HG03139 (cell line): ENCODE measurements around the gene TNFRSF19.

Experiments
- ATAC-seq: cut with Tn5 transposase; IDR thresholded peaks from one replicate; pipeline ENCODE4 v1.9.1; 2021; ENCODE audit not compliant: unreplicated experiment

TNFRSF19 gene

GRCh38 chr13:23600534-23600933 lies 30.3 kb downstream of the TNFRSF19 start:
- no peak for ATAC-seq

GRCh38 chr13:23605831-23606230 lies 35.6 kb downstream of the TNFRSF19 start:
- no peak for ATAC-seq

DNA sequence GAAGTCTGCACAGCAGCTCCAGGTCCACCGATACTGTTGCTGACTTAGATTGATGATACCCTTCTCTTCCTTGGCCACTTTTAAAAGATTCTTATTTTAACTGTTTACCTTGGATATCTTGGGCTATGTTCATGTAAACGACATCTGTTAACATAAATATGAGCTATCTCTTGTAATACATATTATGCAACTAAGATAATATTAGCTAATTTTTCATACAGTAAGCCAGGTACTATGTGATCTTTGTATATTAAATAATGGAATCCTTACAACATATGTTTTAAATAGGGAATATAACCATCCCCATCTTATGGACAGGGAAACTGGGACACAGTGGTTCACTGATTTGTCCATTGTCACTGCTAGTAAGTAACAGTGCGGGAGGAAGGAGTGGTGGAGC lies 37.9 kb downstream of the TNFRSF19 start:
- no peak for ATAC-seq

DNA sequence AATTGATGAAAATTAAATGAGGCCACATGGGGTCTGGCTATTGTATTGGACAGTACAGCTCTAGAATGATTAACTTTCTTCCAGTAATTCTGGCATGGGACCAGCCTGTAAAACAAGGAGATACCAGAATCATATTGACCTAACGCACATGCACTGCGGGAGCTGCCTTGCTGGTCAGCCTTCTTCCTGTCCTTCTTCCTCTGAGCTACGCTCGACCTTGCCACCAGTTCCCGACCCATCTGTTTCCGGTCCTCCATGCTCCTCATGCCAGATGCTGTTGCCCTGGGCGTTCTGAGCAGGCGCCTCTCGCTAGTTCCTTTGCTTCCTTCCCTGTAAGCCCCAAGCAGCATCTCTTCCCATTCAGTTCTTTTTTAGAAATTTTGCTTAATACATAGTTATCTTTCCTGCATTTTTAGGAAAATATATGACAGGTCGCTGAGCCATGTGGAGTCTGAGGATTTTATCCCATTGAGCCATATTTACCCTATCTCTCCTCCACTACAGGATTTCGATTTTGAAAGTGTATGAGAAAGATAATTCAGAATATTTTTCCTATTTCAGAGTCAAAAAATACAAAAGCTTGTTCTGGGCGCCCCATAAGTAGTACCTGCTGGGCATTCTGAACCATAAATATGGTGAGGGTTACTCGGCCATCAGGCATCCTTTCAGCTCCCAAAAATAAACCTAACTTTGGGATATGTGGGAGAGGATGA lies 38.6 kb downstream of the TNFRSF19 start:
- ATAC-seq = no peak

DNA sequence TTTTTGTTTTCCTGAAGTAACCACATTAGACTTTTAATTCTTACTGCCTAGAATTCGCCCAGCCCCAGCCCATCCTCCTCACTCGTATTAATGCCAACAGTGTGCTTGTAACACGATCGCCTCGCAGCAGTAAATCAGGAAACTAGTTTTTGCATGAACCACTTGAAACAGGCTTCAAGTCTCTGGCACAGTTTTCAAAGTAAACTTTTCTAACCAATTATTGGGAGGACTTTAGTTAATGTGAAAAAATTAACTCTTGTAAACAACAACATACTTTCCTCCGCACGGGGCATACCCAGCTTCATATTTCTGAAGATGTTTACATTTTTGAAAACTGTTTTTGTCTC lies 39.2 kb downstream of the TNFRSF19 start:
- no peak for ATAC-seq

DNA sequence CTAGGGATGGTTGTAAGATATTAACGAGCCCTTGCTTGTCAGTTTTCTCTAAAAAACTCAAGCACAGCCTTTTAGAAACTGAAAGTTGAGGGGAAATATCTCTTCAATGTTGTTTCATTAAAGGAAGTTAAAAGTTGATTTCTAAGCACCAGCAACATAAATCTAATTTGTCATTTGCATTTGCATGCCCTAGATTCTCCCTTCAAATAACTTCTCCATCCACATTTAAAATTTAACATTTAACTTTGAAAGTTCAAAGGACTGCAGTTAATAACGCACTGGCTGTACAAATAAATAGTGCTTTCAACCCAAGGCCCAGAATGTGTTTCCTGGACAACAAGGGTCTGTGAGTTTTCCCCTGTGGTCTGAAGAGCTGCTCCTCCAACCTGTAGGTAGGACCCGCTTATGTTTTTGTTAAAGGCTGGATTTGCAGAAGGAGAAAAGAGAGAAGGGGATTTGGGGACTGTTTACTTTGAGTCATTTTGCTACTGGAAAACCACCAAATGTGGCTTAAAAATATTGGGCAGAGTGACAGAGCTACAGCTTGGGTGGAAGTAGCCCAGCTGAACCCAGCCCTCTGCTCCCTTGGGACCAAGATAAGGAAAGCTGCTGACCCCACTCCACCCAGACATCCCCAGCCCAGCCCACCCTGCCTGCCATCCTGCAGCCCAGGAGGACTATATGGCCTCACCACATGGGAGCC lies 39.8 kb downstream of the TNFRSF19 start:
- no peak for ATAC-seq

DNA sequence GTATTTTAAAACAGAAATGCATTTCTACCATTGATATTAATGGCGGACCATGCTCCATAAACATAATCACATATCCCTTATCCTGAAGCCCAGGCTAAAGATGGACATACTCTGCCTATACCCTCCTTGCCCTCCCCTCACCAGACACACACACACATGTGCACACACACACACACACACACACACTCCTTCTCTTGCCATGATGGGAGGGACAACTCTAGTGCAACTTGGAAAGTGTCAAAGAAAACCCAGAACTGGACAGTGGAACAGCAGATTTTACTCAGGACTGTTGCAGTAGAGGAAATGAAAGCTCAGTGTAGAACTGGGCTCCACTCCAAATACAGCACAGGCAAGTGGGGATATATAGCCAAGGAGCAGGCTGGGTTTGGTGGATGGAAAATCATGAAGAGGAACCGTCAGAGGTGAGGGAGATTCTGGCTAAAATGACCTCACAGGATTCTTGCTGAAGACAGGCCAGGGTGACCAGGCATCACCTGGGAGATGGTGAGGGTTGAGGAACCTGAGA lies 40.8 kb downstream of the TNFRSF19 start:
- no peak for ATAC-seq

GRCh38 chr13:23612182-23612581 lies 42.0 kb downstream of the TNFRSF19 start:
- ATAC-seq = no peak

GRCh38 chr13:23612731-23613130 lies 42.5 kb downstream of the TNFRSF19 start:
- no peak for ATAC-seq

GRCh38 chr13:23613596-23613995 lies 43.4 kb downstream of the TNFRSF19 start:
- ATAC-seq = no peak

DNA sequence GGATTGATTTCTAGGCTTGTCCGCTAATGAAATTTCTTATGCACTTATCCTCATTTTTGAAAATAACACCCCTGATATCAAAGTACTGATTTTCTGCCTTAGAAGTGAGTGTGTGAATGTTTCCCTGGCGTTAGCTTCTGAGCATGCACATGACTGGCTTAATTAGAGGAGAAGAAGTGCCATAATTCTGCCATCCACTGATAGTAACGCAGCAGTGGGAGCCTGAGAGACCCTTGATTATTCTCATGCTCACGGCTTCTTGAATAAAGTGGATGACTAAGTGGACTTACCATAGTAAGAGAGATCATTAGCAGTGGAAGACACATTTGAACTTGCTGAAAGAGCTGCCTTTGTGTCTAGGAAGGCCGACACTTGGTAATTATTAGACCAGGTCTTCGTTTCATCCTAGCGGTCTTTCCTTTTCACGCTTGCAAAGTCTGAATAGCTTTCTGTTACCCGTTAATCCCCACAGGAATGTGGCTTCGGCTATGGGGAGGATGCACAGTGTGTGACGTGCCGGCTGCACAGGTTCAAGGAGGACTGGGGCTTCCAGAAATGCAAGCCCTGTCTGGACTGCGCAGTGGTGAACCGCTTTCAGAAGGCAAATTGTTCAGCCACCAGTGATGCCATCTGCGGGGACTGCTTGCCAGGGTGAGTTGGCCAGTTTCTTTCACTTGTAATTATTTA lies 45.3 kb downstream of the TNFRSF19 start:
- ATAC-seq = no peak

GRCh38 chr13:23616228-23616627 lies 46.0 kb downstream of the TNFRSF19 start:
- ATAC-seq = no peak

DNA sequence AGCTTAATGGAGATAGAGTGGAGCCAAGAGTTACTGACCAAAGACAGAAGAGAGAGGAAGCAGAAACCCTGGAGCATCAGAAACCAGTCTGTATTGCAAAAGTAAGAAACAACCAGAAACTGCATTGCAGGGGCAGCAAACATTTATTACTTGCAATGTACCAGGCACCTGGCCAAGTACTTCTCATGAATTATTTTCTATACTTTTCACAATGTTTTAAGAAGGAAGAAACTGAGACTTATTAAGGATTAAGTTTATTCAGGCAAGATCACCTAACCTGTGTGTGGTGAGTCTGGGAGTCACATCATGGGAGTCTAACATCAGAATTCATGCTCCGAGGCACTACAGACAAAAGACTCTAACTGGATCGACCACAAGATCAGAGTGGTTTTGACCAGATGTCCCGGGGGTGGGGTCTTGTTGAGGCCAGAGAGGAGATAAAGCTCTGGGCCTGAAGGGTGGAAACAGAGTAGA lies 47.4 kb downstream of the TNFRSF19 start:
- ATAC-seq = no peak

- ATAC-seq = no peak
Observed at GRCh38 chr13:23618341-23618740, 48.1 kb downstream of the TNFRSF19 start.

GRCh38 chr13:23619068-23619855 lies 49.0 kb downstream of the TNFRSF19 start:
- ATAC-seq = no peak

GRCh38 chr13:23620211-23620610 lies 50.0 kb downstream of the TNFRSF19 start:
- ATAC-seq = no peak

DNA sequence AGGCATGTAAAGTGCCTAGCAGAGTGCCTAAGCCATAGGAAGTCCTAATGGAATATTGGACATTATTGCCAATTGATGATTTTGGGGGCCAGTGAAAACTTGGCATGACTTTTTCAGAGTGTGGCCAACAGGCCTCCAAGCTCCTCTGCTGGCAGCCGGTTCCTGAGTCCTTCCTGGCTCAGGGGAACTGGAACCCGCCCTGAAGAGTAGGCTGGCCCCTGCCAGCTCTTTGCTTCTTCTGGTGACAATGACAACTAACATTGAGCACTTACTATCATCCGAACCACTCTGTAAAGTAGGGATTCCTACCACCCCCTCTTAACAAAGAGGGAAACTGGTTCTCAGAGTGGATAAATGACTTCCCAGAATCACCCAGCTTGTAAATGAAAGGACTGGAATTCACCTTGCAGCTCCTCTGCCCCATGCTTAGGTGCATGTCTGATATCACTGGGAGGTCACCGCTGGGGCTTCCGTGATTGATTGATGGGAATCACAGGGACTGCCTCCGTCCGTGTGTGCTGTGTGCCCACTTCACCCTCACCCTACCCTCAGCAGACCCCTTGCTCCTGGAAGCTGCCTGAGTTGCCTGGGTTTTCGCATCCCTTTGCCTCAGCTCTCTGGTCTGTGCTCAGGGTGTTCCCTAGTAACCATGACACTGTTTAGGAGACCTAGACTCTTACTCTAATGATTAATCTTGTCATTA lies 50.6 kb downstream of the TNFRSF19 start:
- no peak for ATAC-seq

DNA sequence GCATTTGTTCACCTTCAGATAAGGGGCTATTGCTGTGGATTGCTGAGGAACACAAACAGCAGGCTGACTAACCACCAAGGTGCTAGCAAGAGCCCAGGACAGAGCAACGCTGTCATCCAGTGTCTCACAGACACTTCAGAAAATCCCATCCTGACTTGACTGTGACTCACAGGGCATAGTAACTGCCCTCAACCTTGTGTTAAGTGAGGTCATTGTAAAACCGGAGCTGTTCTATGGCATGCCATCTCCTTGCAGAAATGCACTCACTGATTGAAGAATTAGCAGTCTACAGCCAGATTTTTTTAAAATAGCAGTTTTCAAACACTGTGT lies 51.1 kb downstream of the TNFRSF19 start:
- ATAC-seq = no peak

- ATAC-seq = no peak
Observed at GRCh38 chr13:23622985-23623384, 52.8 kb downstream of the TNFRSF19 start.

- ATAC-seq = no peak
Observed at GRCh38 chr13:23623394-23623793, 53.2 kb downstream of the TNFRSF19 start.

DNA sequence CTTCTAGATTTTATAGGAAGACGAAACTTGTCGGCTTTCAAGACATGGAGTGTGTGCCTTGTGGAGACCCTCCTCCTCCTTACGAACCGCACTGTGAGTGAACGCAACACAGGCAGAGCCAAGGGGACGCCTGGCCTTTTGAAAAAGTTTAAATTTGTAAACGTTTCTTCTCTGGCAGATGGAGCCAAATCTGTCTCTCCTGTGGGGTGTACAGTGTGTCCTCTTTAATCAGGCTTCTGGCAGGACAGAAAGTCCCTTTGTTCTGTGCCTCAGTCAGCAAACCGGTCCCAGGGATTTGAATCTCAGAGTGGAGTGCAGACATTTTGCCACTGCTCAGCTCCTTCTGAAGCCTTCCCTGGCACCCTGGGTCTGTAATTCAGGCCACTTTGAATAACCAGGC lies 56.5 kb downstream of the TNFRSF19 start:
- no peak for ATAC-seq
